HCT116 (cell line): ENCODE data around the gene ZNF579. TPM values are rescaled to one million over a fixed set of nuclear protein-coding genes. Genes with fewer than 3 reads are reported as not detected.

ENCODE experiments used
- ATAC-seq: fragments of 200-7000 bp; cut with Tn5 transposase; 2 replicates; pipeline ENCODE4 v1.9.1; 2020; ENCODE audit warnings: mild to moderate bottlenecking, moderate library complexity
- BruUV-seq: library from RNA; stranded (reverse); fragments of 400-500 nt; replicated peaks from 2 replicates; lab custom pipeline; 2021; lab: Mats Ljungman, UMichigan
- CTCF ChIA-PET: fragments of 300-600 bp; sonication (Branson Sonifier 250); formaldehyde crosslinking; loops from one replicate; lab custom pipeline; 2021; ENCODE audit warnings: antibody characterized with exemption; lab: Charles Lee
- POLR2A ChIA-PET: fragments of 300-600, 350-600 bp; sonication (Branson Sonifier 250); formaldehyde crosslinking; loops from one replicate; lab custom pipeline; 2021; ENCODE audit warnings: antibody characterized with exemption; lab: Charles Lee
- RAD21 ChIA-PET, 2 experiments: fragments of 300-600 bp; sonication (Branson Sonifier 250); formaldehyde crosslinking; loops; one replicate each; lab custom pipeline; 2023; ENCODE audit warnings: low total read pairs in 2 of 2; ENCODE audit not compliant: uncharacterized antibody in 2 of 2, unreplicated experiment in 2 of 2, low non-redundant PET in 1 of 2; lab: Charles Lee
- DNase-seq: peaks from one replicate; pipeline ENCODE4 v3.0.0-alpha.2; 2010; ENCODE audit warnings: low read depth, low spot score
- H2AFZ ChIP-seq: fragments of 200-600 bp; shearing (Covaris generic), sonication (generic); 2 replicates; pipeline ENCODE4 v1.6.1; 2017; ENCODE audit warnings: low read depth, mixed run types, mixed read lengths, antibody characterized with exemption, low read length; ENCODE audit not compliant: poor library complexity, severe bottlenecking
- H3K27ac ChIP-seq: 2 replicates; pipeline ENCODE4 v1.5.1; 2012; ENCODE audit warnings: low read depth, low read length
- H3K27me3 ChIP-seq: fragments of 200-600 bp; sonication (generic); 2 replicates; pipeline ENCODE4 v1.6.1; 2016; ENCODE audit warnings: mixed run types, low read length, mixed read lengths; ENCODE audit not compliant: insufficient read depth
- H3K36me3 ChIP-seq, 2 experiments: fragments of 200-500 bp in 1 of 2; fragments of 200-600 bp in 1 of 2; sonication (Bioruptor generic) in 1 of 2; sonication (generic) in 1 of 2; 2 replicates each; pipeline versions ENCODE4 v1.5.1 to v1.6.1; 2014 to 2016; ENCODE audit warnings: low read length in 2 of 2, inconsistent platforms in 1 of 2, mixed read lengths in 1 of 2, mixed run types in 1 of 2; ENCODE audit not compliant: insufficient read depth in 2 of 2, control insufficient read depth in 1 of 2
- H3K4me1 ChIP-seq, 2 experiments: fragments of 200-600 bp in 1 of 2; sonication (generic) in 1 of 2; 2 replicates each; pipeline versions ENCODE4 v1.5.1 to v1.6.1; 2012 to 2017; ENCODE audit warnings: low read length in 2 of 2, inconsistent platforms in 1 of 2, mild to moderate bottlenecking in 1 of 2, mixed read lengths in 1 of 2, mixed run types in 1 of 2, moderate library complexity in 1 of 2; ENCODE audit not compliant: insufficient read depth in 2 of 2, control insufficient read depth in 1 of 2
- H3K4me2 ChIP-seq: fragments of 200-600 bp; sonication (generic); 2 replicates; pipeline ENCODE4 v1.6.1; 2017; ENCODE audit warnings: mixed run types, low read length, mixed read lengths
- H3K4me3 ChIP-seq, 2 experiments: fragments of 200-600 bp in 1 of 2; sonication (generic) in 1 of 2; replicated peaks in 1 of 2; 2 replicates each; pipeline ENCODE4 v1.5.1; 2011 to 2016; ENCODE audit warnings: low read length in 2 of 2, control low read depth in 1 of 2, low read depth in 1 of 2, mild to moderate bottlenecking in 1 of 2, mixed read lengths in 1 of 2, mixed run types in 1 of 2
- H3K79me2 ChIP-seq: fragments of 200-600 bp; sonication (generic); 2 replicates; pipeline ENCODE4 v1.6.1; 2017; ENCODE audit warnings: mild to moderate bottlenecking, mixed run types, low read length, moderate library complexity, mixed read lengths; ENCODE audit not compliant: insufficient read depth
- H3K9ac ChIP-seq: fragments of 200-600 bp; sonication (generic); 2 replicates; pipeline ENCODE4 v1.6.1; 2016; ENCODE audit warnings: low read length, mixed read lengths
- H3K9me2 ChIP-seq: fragments of 200-600 bp; sonication (generic), shearing (Covaris generic); 2 replicates; pipeline ENCODE4 v1.6.1; 2017; ENCODE audit warnings: mixed run types, mild to moderate bottlenecking, moderate library complexity; ENCODE audit not compliant: insufficient read depth
- H3K9me3 ChIP-seq, 2 experiments: fragments of 200-500 bp in 1 of 2; fragments of 200-600 bp in 1 of 2; sonication (Bioruptor generic) in 1 of 2; sonication (generic) in 1 of 2; 2 replicates each; pipeline ENCODE4 v1.6.1; 2014 to 2017; ENCODE audit warnings: low read length in 2 of 2, mixed read lengths in 2 of 2, inconsistent platforms in 1 of 2, low read depth in 1 of 2, mild to moderate bottlenecking in 1 of 2, mixed run types in 1 of 2, moderate library complexity in 1 of 2; ENCODE audit not compliant: control insufficient read depth in 1 of 2, insufficient read depth in 1 of 2
- H4K20me1 ChIP-seq: fragments of 200-600 bp; sonication (generic), shearing (Covaris generic); 2 replicates; pipeline ENCODE4 v1.6.1; 2017; ENCODE audit warnings: mixed run types, mild to moderate bottlenecking, moderate library complexity; ENCODE audit not compliant: insufficient read depth
- ATF3 ChIP-seq: IDR thresholded peaks from 2 replicates; pipeline ENCODE4 v1.6.1; 2012
- CEBPB ChIP-seq: IDR thresholded peaks from 2 replicates; pipeline ENCODE4 v1.6.1; 2012; ENCODE audit warnings: low read depth
- CTCF ChIP-seq, 3 experiments: fragments of 200-600 bp in 1 of 3; sonication (generic) in 1 of 3; IDR thresholded peaks in 2 of 3; conservative IDR thresholded peaks in 1 of 3; 2 replicates each; pipeline ENCODE4 v1.5.1; 2012 to 2017; ENCODE audit warnings: low read depth in 2 of 3, low read length in 2 of 3, antibody characterized with exemption in 1 of 3, borderline replicate concordance in 1 of 3, control low read depth in 1 of 3, mild to moderate bottlenecking in 1 of 3, mixed read lengths in 1 of 3, mixed run types in 1 of 3, moderate library complexity in 1 of 3; ENCODE audit not compliant: insufficient read depth in 1 of 3
- EZH2 ChIP-seq: fragments of 200-600 bp; sonication (generic); IDR thresholded peaks from 2 replicates; pipeline ENCODE4 v1.6.1; 2017; ENCODE audit warnings: antibody characterized with exemption, mixed run types
- EZH2phosphoT487 ChIP-seq: fragments of 200-600 bp; IDR thresholded peaks from 2 replicates; pipeline ENCODE4 v1.6.1; 2018; ENCODE audit warnings: antibody characterized with exemption, borderline replicate concordance
- JUND ChIP-seq: IDR thresholded peaks from 2 replicates; pipeline ENCODE4 v1.6.1; 2012
- MAX ChIP-seq: IDR thresholded peaks from 2 replicates; pipeline ENCODE4 v1.6.1; 2012
- POLR2AphosphoS5 ChIP-seq: IDR thresholded peaks from 2 replicates; pipeline ENCODE4 v1.6.1; 2011; ENCODE audit warnings: mild to moderate bottlenecking, low read depth, low read length, moderate library complexity
- REST ChIP-seq: IDR thresholded peaks from 2 replicates; pipeline ENCODE4 v1.6.1; 2012; ENCODE audit warnings: low read depth
- SIN3A ChIP-seq: IDR thresholded peaks from 2 replicates; pipeline ENCODE4 v1.6.1; 2012; ENCODE audit warnings: low read depth
- SP1 ChIP-seq: IDR thresholded peaks from 2 replicates; pipeline ENCODE4 v1.6.1; 2012; ENCODE audit warnings: low read depth
- SRF ChIP-seq: IDR thresholded peaks from 2 replicates; pipeline ENCODE4 v1.6.1; 2012; ENCODE audit warnings: low read depth
- TCF7L2 ChIP-seq: IDR thresholded peaks from 2 replicates; pipeline ENCODE4 v1.7.0; 2011; ENCODE audit warnings: borderline replicate concordance, inconsistent platforms; ENCODE audit not compliant: insufficient read depth, insufficient read length; ENCODE audit errors: extremely low read depth
- YY1 ChIP-seq: IDR thresholded peaks from 2 replicates; pipeline ENCODE4 v1.6.1; 2011; ENCODE audit warnings: low read length, low read depth, moderate library complexity, mild to moderate bottlenecking; ENCODE audit not compliant: insufficient replicate concordance; ENCODE audit errors: extremely low read depth
- ZFX ChIP-seq: fragments of 450-650 bp; IDR thresholded peaks from 2 replicates; pipeline ENCODE4 v1.6.1; 2017
- intact Hi-C: fragments of 100-400 bp; cut with micrococcal nuclease; formaldehyde crosslinking; loops from 2 replicates; pipeline ENCODE4 v1.10.0; 2022
- total RNA-seq: library from RNA; stranded (reverse); gene quantifications from one replicate; pipeline ENCODE4 v1.2.1, GENCODE V29; 2021; ENCODE audit not compliant: unreplicated experiment

The ZNF579 gene
- total RNA-seq, 1 experiment from 2014 or later: 24.1 TPM

GRCh38 chr19:55539090-55539984 is 41.3 kb downstream of the ZNF579 start:
- H3K4me1 ChIP-seq: peaks cover 0 to 1% of the 10 kb centered on the region in 2 experiments; a peak in 1 of 4 replicates
- H3K27ac ChIP-seq: no peak overlapping the region
- no TSS peak for BruUV-seq
- POLR2A ChIA-PET: no interaction called here
- H3K4me3 ChIP-seq: no peak overlapping the region
- CTCF ChIA-PET: no interaction called here
- H3K9me3 ChIP-seq: no peaks in the 10 kb centered on the region
- no peaks in the 10 kb centered on the region for H3K27me3 ChIP-seq
- H2AFZ ChIP-seq: no peak overlapping the region
- no peaks in the 10 kb centered on the region for H3K36me3 ChIP-seq
- DNase-seq (no peak), ATAC-seq (no peak)
- no peak overlapping the region for H3K9ac ChIP-seq
- no peak overlapping the region for H3K4me2 ChIP-seq
- H4K20me1 ChIP-seq: no peaks in the 10 kb centered on the region
- TF ChIP-seq EZH2phosphoT487: no peak
- TF ChIP-seq EZH2: no peak
- no peak for TF ChIP-seq YY1
- TF ChIP-seq JUND: no peak
- no peak for TF ChIP-seq CTCF (IDR thresholded peaks at IDR 0.05 in 2 of 3, conservative IDR thresholded peaks at IDR 0.05 in 1 of 3; ENCODE audit: borderline replicate concordance in 1 of 3, insufficient read depth in 1 of 3, low read depth in 2 of 3, low read length in 2 of 3)
- no peak for TF ChIP-seq TCF7L2
- TF ChIP-seq ZFX: no peak
- TF ChIP-seq SRF: no peak
- TF ChIP-seq CEBPB: no peak
- TF ChIP-seq SIN3A: no peak
- TF ChIP-seq POLR2AphosphoS5: no peak
- no peak for TF ChIP-seq SP1
- no peak for TF ChIP-seq REST
- no peak for TF ChIP-seq ATF3
- no peak for TF ChIP-seq MAX
- RAD21 ChIA-PET: no interaction called here
- H3K9me2 ChIP-seq: no peaks in the 10 kb centered on the region
- intact Hi-C loops: no loop called here
- H3K79me2 ChIP-seq: no peaks in the 10 kb centered on the region
